Measurements from ENCODE around the gene HLTF. TPM values are rescaled to one million over a fixed set of nuclear protein-coding genes. Genes with fewer than 3 reads are reported as not detected.
A peak's percentile ranks its signal among the peaks of the same experiment; 100 is the strongest.

HLTF gene
- total and polyA plus RNA-seq, 2 of the 13 experiments (the other 11 are each of a cell fraction or from before 2014, with no cell fraction given) = 12.0 to 22.9 TPM

GRCh38 chr3:148981273-148981672, 105.1 kb downstream of the HLTF start:
- TF ChIP-seq CTCF (CRISPR knock-in tag; IDR thresholded peaks at IDR 0.05) (no peak), ZNF468 (CRISPR knock-in tag; IDR thresholded peaks at IDR 0.05) (no peak)
- H3K36me3 ChIP-seq (replicated peaks in 1 of 2; ENCODE audit: control insufficient read depth in 1 of 2, insufficient read depth in 2 of 2, low read length in 2 of 2) = no peaks in the 10 kb centered on the region
- DNase-seq (ENCODE audit: low spot score) = peak; percentile 6
- CTCF ChIA-PET (ENCODE audit: low intra/inter-chr PET ratio, low total read pairs) = no interaction called here
- no peak overlapping the region for H2AFZ ChIP-seq (ENCODE audit: low read length)
- ATAC-seq = peak; percentile 44; the same call in 2 of the 3 replicates
- no peaks in the 10 kb centered on the region for H3K9me3 ChIP-seq (ENCODE audit: low read length)
- BruUV-seq (replicated peaks) = no TSS peak
- H3K9ac ChIP-seq (ENCODE audit: insufficient read depth, low read depth, low read length) = no peak overlapping the region
- no peak overlapping the region for H3K4me3 ChIP-seq (replicated peaks in 1 of 3; ENCODE audit: insufficient read depth in 1 of 3, low read depth in 2 of 3, low read length in 3 of 3)
- intact Hi-C loops (cut with micrococcal nuclease; ENCODE audit: unreplicated experiment) = no loop called here
- H3K27me3 ChIP-seq (ENCODE audit: control insufficient read depth in 1 of 2, insufficient read depth in 2 of 2, low read length in 2 of 2) = no peaks in the 10 kb centered on the region
- POLR2A ChIA-PET = no interaction called here
- H3K27ac ChIP-seq (ENCODE audit: extremely low read length, insufficient read depth, low read length) = no peak overlapping the region
- H3K4me2 ChIP-seq (ENCODE audit: low read depth, low read length) = no peak overlapping the region
- H3K4me1 ChIP-seq (ENCODE audit: insufficient read depth, low read length) = no peaks in the 10 kb centered on the region
- FAIRE-seq = no peak
- H4K20me1 ChIP-seq (ENCODE audit: insufficient read depth, low read length) = no peaks in the 10 kb centered on the region
- no peaks in the 10 kb centered on the region for H3K79me2 ChIP-seq (ENCODE audit: insufficient read depth, low read length)
- in situ Hi-C loops (cut with HindIII; ENCODE audit: extremely low pct_ligation_motif_present, low pct_unique_long_range_greater_than_20kb) = no loop called here
- WGBS (ENCODE audit: low lambda C conversion rate) = 5% methylated on average over 1 of the region's 1 CpG

Small RNAs within 50 kb of the gene (small RNA-seq; reads per million reads assigned to genes)
- 0 reads per million in 3 experiments for gene RF00019 (ENCODE audit: insufficient read depth in 2 of 3, insufficient read length in 3 of 3, low read depth in 2 of 3, low replicate concordance in 1 of 3)

Other genes with a start within 250 kb of the HLTF start
- not detected in 2 replicates for gene CPA3, start 221.2 kb downstream of the HLTF start, total RNA-seq (2016; rRNA removed; fragmentation: Illumina TruSeq; extraction: Trizol)
- not detected in 2 replicates for gene CPA3, start 221.2 kb downstream of the HLTF start, polyA plus RNA-seq (2011; rRNA removed)
- gene GYG1, start 95.0 kb downstream of the HLTF start, total RNA-seq (2016; rRNA removed; fragmentation: Illumina TruSeq; extraction: Trizol) = 28.1 and 52.1 TPM in 2 replicates
- 12.6 and 15.7 TPM in 2 replicates for gene GYG1, start 95.0 kb downstream of the HLTF start, polyA plus RNA-seq (2011; rRNA removed)
- gene HPS3, start 43.1 kb upstream of the HLTF start, total RNA-seq (2016; rRNA removed; fragmentation: Illumina TruSeq; extraction: Trizol) = 18.9 and 23.6 TPM in 2 replicates
- 8.7 and 9.5 TPM in 2 replicates for gene HPS3, start 43.1 kb upstream of the HLTF start, polyA plus RNA-seq (2011; rRNA removed)
- 21.1 and 42.6 TPM in 2 replicates for gene CP, start 135.3 kb upstream of the HLTF start, total RNA-seq (2016; rRNA removed; fragmentation: Illumina TruSeq; extraction: Trizol)
- gene CP, start 135.3 kb upstream of the HLTF start, polyA plus RNA-seq (2011; rRNA removed) = 789 and 863 TPM in 2 replicates
- gene TM4SF18, start 247.1 kb upstream of the HLTF start, total RNA-seq (2016; rRNA removed; fragmentation: Illumina TruSeq; extraction: Trizol) = not detected in 2 replicates
- gene TM4SF18, start 247.1 kb upstream of the HLTF start, polyA plus RNA-seq (2011; rRNA removed) = 0.15 and 0.25 TPM in 2 replicates